Spleen (tissue), 7 donors: Measurements from ENCODE around the gene PERCC1.

ENCODE experiments used
- POLR2A ChIP-seq, 3 donors: fragments of 450-650 bp; IDR thresholded peaks; one replicate each; pipeline ENCODE4 v1.5.1; 2017; ENCODE audit warnings: antibody characterized with exemption in 3 of 3, mild to moderate bottlenecking in 1 of 3
- POLR2AphosphoS5 ChIP-seq, 3 donors: sonication (generic); formaldehyde crosslinking; IDR thresholded peaks; one replicate each; pipeline ENCODE4 v1.5.1; 2017; ENCODE audit warnings: antibody characterized with exemption in 3 of 3
- TF ChIP-seq, protein P1 (sequence below), 11 experiments: fragments of 200-600 bp in 7 of 11; fragments of 450-650 bp in 4 of 11; sonication (generic) in 4 of 11; IDR thresholded peaks in 8 of 11; conservative IDR thresholded peaks in 3 of 11; 1 replicate in 7 of 11; 2 replicates in 4 of 11; pipeline versions ENCODE4 v1.4.0 to v1.8.0; 2016 to 2021; ENCODE audit warnings: antibody characterized with exemption in 11 of 11, inconsistent platforms in 4 of 11, mild to moderate bottlenecking in 1 of 11
- donor health status: DM: no; HTN: no; CAD: no; lungs with moderate emphysema.
- donor health status: DM: no; HTN: no; CAD: no.
- donor health status: DM: no; HTN: no; CAD: no.

GRCh38 chr16:1433756-1434155 lies 2.9 kb downstream of the PERCC1 start:
- TF ChIP-seq, protein P1, sequence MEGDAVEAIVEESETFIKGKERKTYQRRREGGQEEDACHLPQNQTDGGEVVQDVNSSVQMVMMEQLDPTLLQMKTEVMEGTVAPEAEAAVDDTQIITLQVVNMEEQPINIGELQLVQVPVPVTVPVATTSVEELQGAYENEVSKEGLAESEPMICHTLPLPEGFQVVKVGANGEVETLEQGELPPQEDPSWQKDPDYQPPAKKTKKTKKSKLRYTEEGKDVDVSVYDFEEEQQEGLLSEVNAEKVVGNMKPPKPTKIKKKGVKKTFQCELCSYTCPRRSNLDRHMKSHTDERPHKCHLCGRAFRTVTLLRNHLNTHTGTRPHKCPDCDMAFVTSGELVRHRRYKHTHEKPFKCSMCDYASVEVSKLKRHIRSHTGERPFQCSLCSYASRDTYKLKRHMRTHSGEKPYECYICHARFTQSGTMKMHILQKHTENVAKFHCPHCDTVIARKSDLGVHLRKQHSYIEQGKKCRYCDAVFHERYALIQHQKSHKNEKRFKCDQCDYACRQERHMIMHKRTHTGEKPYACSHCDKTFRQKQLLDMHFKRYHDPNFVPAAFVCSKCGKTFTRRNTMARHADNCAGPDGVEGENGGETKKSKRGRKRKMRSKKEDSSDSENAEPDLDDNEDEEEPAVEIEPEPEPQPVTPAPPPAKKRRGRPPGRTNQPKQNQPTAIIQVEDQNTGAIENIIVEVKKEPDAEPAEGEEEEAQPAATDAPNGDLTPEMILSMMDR (IDR thresholded peaks at IDR 0.05 in 8 of 11, conservative IDR thresholded peaks at IDR 0.05 in 3 of 11) = no peak
- TF ChIP-seq POLR2A (IDR thresholded peaks at IDR 0.05) = no peak
- TF ChIP-seq POLR2AphosphoS5 (IDR thresholded peaks at IDR 0.05) = no peak
